Neural crest cell (in vitro differentiated cells): ENCODE results near the gene DDX46. TPM values are rescaled to one million over a fixed set of nuclear protein-coding genes. Genes with fewer than 3 reads are reported as not detected.
"Not testable (repeated sequence)": the region's sequence is repeated elsewhere in the genome, so short reads cannot be mapped to it uniquely, and the experiment has no call there.

Experiments used
- DNase-seq: peaks from one replicate; pipeline ENCODE4 v3.0.0; 2021; ENCODE audit warnings: low read depth, mixed read lengths, low spot score
- H3K27ac Mint-ChIP-seq: one replicate; pipeline ENCODE4 v1.8.0; 2021; ENCODE audit warnings: mild to moderate bottlenecking, mixed read lengths; ENCODE audit not compliant: unreplicated experiment
- H3K27me3 Mint-ChIP-seq: 2 replicates; pipeline ENCODE4 v1.8.0; 2021; ENCODE audit warnings: low read depth, mild to moderate bottlenecking, mixed read lengths
- H3K36me3 Mint-ChIP-seq: 2 replicates; pipeline ENCODE4 v1.8.0; 2021; ENCODE audit warnings: low read depth, mild to moderate bottlenecking, mixed read lengths
- H3K4me1 Mint-ChIP-seq: 2 replicates; pipeline ENCODE4 v1.8.0; 2021; ENCODE audit warnings: mixed read lengths
- H3K4me3 Mint-ChIP-seq: one replicate; pipeline ENCODE4 v1.8.0; 2021; ENCODE audit warnings: mild to moderate bottlenecking, mixed read lengths
- H3K9me3 Mint-ChIP-seq: 2 replicates; pipeline ENCODE4 v1.8.0; 2021; ENCODE audit warnings: mixed read lengths
- total RNA-seq: library from RNA; stranded (reverse); gene quantifications from 2 replicates; pipeline ENCODE4 v1.2.1, GENCODE V29; 2021
- TF ChIP-seq, protein P1 (sequence below): fragments of 200-600 bp; sonication (generic); conservative IDR thresholded peaks from 2 replicates; pipeline ENCODE4 v1.5.0; 2021; ENCODE audit warnings: antibody characterized with exemption, mild to moderate bottlenecking

The DDX46 gene
- total RNA-seq, 1 donor from 2014 or later = 78.5 TPM

- DNase-seq = peak; percentile 78
- TF ChIP-seq, protein P1, sequence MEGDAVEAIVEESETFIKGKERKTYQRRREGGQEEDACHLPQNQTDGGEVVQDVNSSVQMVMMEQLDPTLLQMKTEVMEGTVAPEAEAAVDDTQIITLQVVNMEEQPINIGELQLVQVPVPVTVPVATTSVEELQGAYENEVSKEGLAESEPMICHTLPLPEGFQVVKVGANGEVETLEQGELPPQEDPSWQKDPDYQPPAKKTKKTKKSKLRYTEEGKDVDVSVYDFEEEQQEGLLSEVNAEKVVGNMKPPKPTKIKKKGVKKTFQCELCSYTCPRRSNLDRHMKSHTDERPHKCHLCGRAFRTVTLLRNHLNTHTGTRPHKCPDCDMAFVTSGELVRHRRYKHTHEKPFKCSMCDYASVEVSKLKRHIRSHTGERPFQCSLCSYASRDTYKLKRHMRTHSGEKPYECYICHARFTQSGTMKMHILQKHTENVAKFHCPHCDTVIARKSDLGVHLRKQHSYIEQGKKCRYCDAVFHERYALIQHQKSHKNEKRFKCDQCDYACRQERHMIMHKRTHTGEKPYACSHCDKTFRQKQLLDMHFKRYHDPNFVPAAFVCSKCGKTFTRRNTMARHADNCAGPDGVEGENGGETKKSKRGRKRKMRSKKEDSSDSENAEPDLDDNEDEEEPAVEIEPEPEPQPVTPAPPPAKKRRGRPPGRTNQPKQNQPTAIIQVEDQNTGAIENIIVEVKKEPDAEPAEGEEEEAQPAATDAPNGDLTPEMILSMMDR = no peak
- Mint-ChIP-seq H3K27ac (peak within 1 kb of the TSS; percentile 98), H3K4me1 (peaks cover 22% of the 10 kb centered on the region), H3K36me3 (peaks cover 10% of the 10 kb centered on the region), H3K4me3 (peak within 1 kb of the TSS; percentile 96), H3K9me3 (no peaks in the 10 kb centered on the region), H3K27me3 (no peaks in the 10 kb centered on the region)
These were observed 87.5 kb downstream of the DDX46 start, which contains the start of gene C5orf24 for GRCh38 chr5:134845852-134846640. Gene C5orf24, plus strand, starts transcription at chr5:134845968. Its CDS starts 8,933 bp downstream, at chr5:134854901.

GRCh38 chr5:134846641-134846960, 88.0 kb downstream of the DDX46 start:
- Mint-ChIP-seq H3K27me3 (no peaks in the 10 kb centered on the region), H3K27ac (peak overlapping the region; percentile 98), H3K36me3 (peaks cover 15% of the 10 kb centered on the region), H3K4me3 (peak overlapping the region; percentile 96), H3K9me3 (no peaks in the 10 kb centered on the region), H3K4me1 (peaks cover 28% of the 10 kb centered on the region)
- TF ChIP-seq, protein P1 = no peak
- no peak for DNase-seq

DNA sequence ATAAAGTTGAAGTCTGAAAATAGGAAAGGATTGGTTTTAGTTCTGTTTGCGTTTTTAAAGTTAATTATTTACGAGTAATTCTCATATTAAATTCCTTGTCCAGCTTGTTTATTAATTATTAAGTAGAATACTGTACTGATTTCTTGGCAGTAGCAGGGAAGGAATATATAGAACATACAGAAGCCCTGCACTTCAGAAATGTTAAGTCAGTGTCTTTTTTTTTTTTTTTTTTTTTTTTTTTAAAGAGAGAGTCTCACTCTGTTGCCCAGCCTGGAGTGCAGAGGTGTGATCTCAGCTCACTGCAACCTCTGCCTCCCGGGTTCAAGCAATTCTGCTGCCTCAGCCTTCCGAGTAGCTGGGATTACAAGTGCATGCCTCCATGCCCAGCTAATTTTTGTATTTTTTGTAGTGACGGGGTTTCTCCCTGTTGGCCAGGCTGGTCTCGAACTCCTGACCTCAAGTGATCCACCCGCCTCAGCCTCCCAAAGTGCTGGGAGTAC, 90.9 kb downstream of the DDX46 start:
- Mint-ChIP-seq H3K4me1 (peaks cover 32% of the 10 kb centered on the region), H3K36me3 (peaks cover 21% of the 10 kb centered on the region), H3K4me3 (peak overlapping the region; percentile 64)
- H3K27ac Mint-ChIP-seq, H3K9me3 Mint-ChIP-seq, H3K27me3 Mint-ChIP-seq, DNase-seq: not testable (repeated sequence)

DNA sequence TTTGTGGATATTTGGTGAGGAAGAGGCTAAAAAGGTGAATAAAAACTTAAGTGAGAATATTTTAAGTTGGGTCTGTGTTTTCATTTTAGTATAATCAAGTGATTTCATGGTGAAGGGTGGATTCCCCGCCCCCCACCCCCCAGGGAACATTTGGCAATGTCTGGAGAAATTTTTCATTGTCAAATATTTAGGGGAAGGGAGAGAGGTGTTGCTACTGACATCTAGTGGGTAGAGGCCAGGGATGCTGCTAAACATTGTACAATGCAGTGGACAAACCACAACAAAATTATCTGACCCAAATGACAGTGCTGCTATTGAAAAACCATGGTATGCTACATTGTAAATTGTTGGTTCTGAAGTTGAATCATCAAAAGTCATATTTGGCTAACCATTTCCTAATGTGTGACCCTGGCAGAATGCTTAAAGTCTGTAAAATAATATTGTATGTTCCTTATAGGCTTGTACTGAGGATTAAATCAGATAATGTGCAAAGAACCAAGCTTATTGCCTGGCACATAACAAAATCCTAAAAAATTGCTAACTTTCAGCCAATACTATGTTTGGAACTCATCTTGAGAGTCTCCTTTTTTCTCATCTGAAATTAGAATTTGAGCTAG, 92.8 kb downstream of the DDX46 start:
- no peak for DNase-seq
- H3K36me3 Mint-ChIP-seq = peaks cover 25% of the 10 kb centered on the region

GRCh38 chr5:134856465-134856864, 97.9 kb downstream of the DDX46 start:
- H3K4me1 Mint-ChIP-seq, H3K27me3 Mint-ChIP-seq, H3K4me3 Mint-ChIP-seq, DNase-seq, H3K9me3 Mint-ChIP-seq, H3K27ac Mint-ChIP-seq: not testable (repeated sequence)
- H3K36me3 Mint-ChIP-seq = peaks cover 22% of the 10 kb centered on the region

More for the DNA sequence above, 92.8 kb downstream of the DDX46 start:
- Mint-ChIP-seq H3K4me3 (peak overlapping the region; percentile 83), H3K27me3 (no peaks in the 10 kb centered on the region), H3K4me1 (peaks cover 22% of the 10 kb centered on the region), H3K9me3 (no peaks in the 10 kb centered on the region), H3K27ac (no peak overlapping the region)
- TF ChIP-seq, protein P1 = peak; percentile 47

DNA sequence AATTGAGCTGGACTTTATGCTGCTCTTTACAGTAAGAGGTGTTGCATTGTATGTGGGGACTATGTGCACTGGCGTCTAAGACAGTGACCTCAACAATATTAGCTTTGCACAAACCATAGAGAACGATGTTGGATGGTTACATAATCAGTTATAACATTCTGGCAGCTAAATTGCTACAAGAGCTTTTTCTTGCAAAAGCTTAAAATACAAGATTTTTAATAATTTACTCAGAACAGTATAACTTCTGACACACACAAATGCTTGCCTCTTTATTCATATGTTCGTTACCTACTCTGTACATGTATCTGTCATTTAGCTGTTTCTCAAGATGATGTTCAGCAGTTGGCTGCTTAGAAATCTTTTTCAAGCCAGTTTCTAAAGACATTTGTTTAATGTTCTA, 98.8 kb downstream of the DDX46 start:
- no peak for DNase-seq
- Mint-ChIP-seq H3K9me3 (no peaks in the 10 kb centered on the region), H3K36me3 (peaks cover 19% of the 10 kb centered on the region), H3K27me3 (no peaks in the 10 kb centered on the region), H3K4me1 (peaks cover 1% of the 10 kb centered on the region), H3K27ac (no peak overlapping the region), H3K4me3 (no peak overlapping the region)
- TF ChIP-seq, protein P1 = no peak
